Subcutaneous adipose tissue (tissue), 4 donors: ENCODE data around the gene TRAPPC11. TPM values are rescaled to one million over a fixed set of nuclear protein-coding genes. Genes with fewer than 3 reads are reported as not detected.

ENCODE experiments used
- CTCF ChIP-seq: fragments of 450-650 bp; IDR thresholded peaks from one replicate; pipeline ENCODE4 v1.5.1; 2016; ENCODE audit warnings: low read depth, mild to moderate bottlenecking, control low read depth, antibody characterized with exemption, moderate library complexity
- total RNA-seq, 4 donors: library from RNA; depleted of rRNA; stranded (reverse); fragments of >200 nt; gene quantifications; one replicate each; pipeline ENCODE4 v1.1.0, GENCODE V29; 2016

Gene TRAPPC11
- total RNA-seq, 4 donors from 2014 or later: 38.2 to 68.0 (median 56.1) TPM

GRCh38 chr4:183670251-183670650, 11.2 kb downstream of the TRAPPC11 start:
- no peak for TF ChIP-seq CTCF

- TF ChIP-seq CTCF: no peak
These were observed 12.0 kb downstream of the TRAPPC11 start for GRCh38 chr4:183670960-183671555.

DNA sequence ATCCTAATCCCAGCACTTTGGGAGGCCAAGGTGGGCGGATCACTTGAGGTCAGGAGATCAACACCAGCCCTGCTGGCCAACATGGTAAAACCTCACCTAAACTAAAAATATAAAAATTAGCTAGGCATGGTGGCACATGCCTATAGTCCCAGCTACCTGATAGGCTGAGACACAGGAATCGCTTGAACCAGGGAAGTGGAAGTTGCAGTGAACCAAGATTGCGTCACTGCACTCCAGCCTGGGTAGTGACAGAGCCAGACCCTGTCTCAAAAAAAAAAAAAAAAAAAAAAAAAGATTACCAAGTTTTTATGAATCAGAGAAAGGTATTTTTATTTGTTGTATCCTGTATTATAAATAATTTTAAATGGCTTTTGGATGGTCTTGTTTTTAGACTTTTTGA, 15.1 kb downstream of the TRAPPC11 start:
- TF ChIP-seq CTCF: no peak

DNA sequence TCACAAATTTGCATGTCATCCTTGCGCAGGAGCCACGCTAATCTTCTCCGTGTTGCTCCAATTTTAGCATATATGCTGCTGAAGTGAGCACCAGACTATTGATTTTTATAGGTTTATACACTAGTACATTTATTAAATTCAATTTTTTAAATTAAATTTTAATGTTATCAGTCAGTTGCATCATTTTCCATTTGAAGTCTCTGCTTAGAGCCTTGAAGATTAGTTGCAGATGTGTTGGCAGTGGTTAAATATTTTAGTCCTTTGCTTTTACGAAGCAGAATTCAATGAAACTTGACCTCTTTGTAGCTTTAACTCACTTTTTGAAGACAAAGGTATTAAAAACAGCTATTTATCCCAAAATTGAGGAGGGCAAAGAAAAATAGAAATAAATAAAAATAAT, 16.5 kb downstream of the TRAPPC11 start:
- no peak for TF ChIP-seq CTCF

GRCh38 chr4:183681119-183681518, 22.0 kb downstream of the TRAPPC11 start:
- TF ChIP-seq CTCF: no peak

DNA sequence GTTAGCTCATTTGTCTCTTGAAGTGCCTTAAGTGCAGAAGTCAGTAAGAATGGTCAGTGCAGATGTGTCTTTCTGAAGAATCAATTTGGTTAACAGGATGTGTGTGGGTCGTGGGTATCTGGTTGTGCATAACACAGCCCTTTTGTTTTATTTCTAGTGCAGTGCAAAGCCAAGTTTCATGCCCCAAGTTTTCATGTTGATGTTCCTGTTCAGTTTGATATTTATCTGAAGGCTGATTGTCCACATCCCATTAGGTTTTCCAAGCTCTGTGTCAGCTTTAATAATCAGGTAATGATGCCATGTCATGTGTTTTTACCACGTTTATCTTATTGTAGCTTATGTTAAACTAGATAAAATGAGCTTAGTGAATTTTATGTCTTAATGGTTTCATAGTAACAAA, 27.4 kb downstream of the TRAPPC11 start:
- no peak for TF ChIP-seq CTCF

GRCh38 chr4:183688216-183688615, 29.1 kb downstream of the TRAPPC11 start:
- no peak for TF ChIP-seq CTCF
